ENCODE results near the gene SCARB1. TPM values are rescaled to one million over a fixed set of nuclear protein-coding genes. Genes with fewer than 3 reads are reported as not detected.

Gene SCARB1
- total and polyA plus RNA-seq, 2 donors (not counting 3 experiments of a cell fraction or from before 2014, with no cell fraction given) = 125 to 141 TPM

GRCh38 chr12:124866195-124866882 is 2.7 kb upstream of the SCARB1 start:
- Histone ChIP-seq H3K27me3 (ENCODE audit: control insufficient read depth in 2 of 2, insufficient read depth in 2 of 2, low read length in 2 of 2) (no peaks in the 10 kb centered on the region), H3K9me1 (replicated peaks; ENCODE audit: control insufficient read depth, extremely low read depth, insufficient read depth, low read length) (no peaks in the 10 kb centered on the region), H3K4me3 (replicated peaks in 1 of 3; ENCODE audit: insufficient read depth in 1 of 3, low read depth in 1 of 3, low read length in 3 of 3) (no peak overlapping the region), H4K20me1 (replicated peaks; ENCODE audit: control insufficient read depth, extremely low read depth, insufficient read depth, low read length) (no peaks in the 10 kb centered on the region), H3K9me3 (replicated peaks; ENCODE audit: control insufficient read depth, insufficient read depth, low read length) (no peaks in the 10 kb centered on the region), H3K9ac (replicated peaks; ENCODE audit: extremely low read depth, insufficient read depth, low read length) (no peak overlapping the region), H2AFZ (ENCODE audit: low read depth, low read length) (no peak overlapping the region), H3K79me2 (ENCODE audit: control insufficient read depth, insufficient read depth, low read length) (peaks cover 16% of the 10 kb centered on the region), H3K4me1 (ENCODE audit: control insufficient read depth, extremely low read depth, insufficient read depth, low read length) (peaks cover 21% of the 10 kb centered on the region), H3K4me2 (ENCODE audit: insufficient read depth, low read length) (no peak overlapping the region), H3K36me3 (ENCODE audit: control insufficient read depth in 2 of 2, extremely low read depth in 1 of 2, insufficient read depth in 2 of 2, low read length in 2 of 2) (no peaks in the 10 kb centered on the region), H3K27ac (ENCODE audit: insufficient read depth, low read depth, low read length) (no peak overlapping the region)
- dilution Hi-C loops (cut with MboI; ENCODE audit: extremely low pct_ligation_motif_present, low sequenced_read_pairs) (no loop called here), intact Hi-C loops (cut with micrococcal nuclease) (no loop called here)
- FAIRE-seq = no peak
- ChIA-PET POLR2A (no interaction called here), CTCF (interaction anchor here (1.4 kb wide), 1 partner anchor 40 kb away, joined by 4 read pairs; no protein-coding TSS in a partner anchor)
- DNase-seq (ENCODE audit: low read depth, low spot score) = no peak
- BruUV-seq (replicated peaks) = no TSS peak
- TF ChIP-seq MYC (IDR thresholded peaks at IDR 0.05; ENCODE audit: low read depth, low read length) (no peak), MAX (IDR thresholded peaks at IDR 0.05; ENCODE audit: insufficient read depth, insufficient read length) (no peak), GATA2 (IDR thresholded peaks at IDR 0.05; ENCODE audit: insufficient read depth, insufficient read length, low read depth, low read length) (no peak), EZH2 (IDR thresholded peaks at IDR 0.05; ENCODE audit: borderline replicate concordance, low read depth, low read length, severe bottlenecking) (no peak), POLR2AphosphoS5 (IDR thresholded peaks at IDR 0.05; ENCODE audit: insufficient read depth, low read depth, low read length) (no peak), FOS (IDR thresholded peaks at IDR 0.05; ENCODE audit: borderline replicate concordance, insufficient read depth, low read length) (no peak), CTCF (IDR thresholded peaks at IDR 0.05; ENCODE audit: extremely low read depth in 1 of 2, insufficient read depth in 1 of 2, low read depth in 1 of 2, low read length in 2 of 2) (no peak), POLR2A (IDR thresholded peaks at IDR 0.05; ENCODE audit: low read depth, low read length) (no peak), JUN (IDR thresholded peaks at IDR 0.05; ENCODE audit: borderline replicate concordance, insufficient read depth, insufficient read length, low read depth) (no peak)
